Dedifferentiated amniotic fluid mesenchymal stem cell (primary cell): ENCODE data around the gene ADAM19.
A peak's percentile ranks its signal among the peaks of the same experiment; 100 is the strongest.

Source experiments
- DNase-seq: peaks from one replicate; pipeline ENCODE4 v3.0.0-alpha.2; 2016; ENCODE audit errors: extremely low spot score

ADAM19 gene

DNA sequence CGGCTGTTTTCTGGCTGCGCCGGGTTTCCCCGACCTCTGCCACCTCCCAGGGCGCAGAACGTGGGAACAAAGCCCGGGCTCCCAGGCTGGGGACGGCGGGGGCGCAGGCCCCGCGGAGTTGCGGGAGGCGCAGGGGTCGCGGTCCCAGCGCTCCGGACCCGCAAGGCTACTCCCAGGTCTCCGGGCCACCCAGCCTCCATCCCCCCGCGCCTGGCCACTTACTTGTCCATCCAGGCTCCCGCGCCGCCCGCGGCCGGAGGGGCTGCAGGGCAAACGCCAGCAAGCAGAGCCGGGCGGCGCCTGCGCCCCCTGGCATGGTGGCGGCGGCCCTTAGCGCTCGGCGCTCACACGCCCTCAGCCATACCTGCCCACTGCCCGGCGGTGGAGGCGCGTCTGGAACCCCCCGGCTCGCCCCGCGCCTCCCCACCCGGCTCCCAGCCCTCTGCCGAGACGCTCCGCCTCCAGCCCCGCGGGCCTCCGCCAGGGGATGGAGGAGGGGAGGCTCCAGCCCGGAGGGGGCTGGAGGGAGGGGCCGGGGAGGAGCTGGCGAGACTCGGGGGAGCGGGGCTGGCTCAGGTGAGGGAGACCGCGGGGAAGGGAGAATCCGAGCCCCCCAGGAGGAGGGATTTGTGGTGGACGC lies at the start of gene ADAM19:
TSS of gene ADAM19 (minus strand) at position 395 of the 640 bp plus-strand sequence. CDS start at position 316, 79 bp downstream.
- no peak for DNase-seq

DNA sequence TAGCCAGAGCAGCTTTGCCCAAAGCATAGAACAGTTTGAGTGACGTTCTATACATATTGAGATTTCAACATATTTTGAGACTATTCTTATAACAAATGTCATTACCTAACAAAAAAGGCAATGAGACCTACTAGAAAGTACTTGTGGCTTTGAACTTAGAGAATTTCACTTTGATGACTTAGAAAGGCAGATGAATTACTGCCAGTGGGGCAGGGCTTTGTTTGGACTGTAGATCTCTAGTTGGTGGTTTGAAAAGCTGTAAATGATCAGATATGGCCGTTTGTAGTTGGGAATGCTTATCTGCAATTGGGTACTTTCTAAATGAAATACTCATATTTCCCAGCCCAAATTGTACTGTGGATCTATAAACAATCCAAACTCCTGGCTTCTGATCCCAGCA lies 48.6 kb upstream of the ADAM19 start:
- no peak for DNase-seq

DNA sequence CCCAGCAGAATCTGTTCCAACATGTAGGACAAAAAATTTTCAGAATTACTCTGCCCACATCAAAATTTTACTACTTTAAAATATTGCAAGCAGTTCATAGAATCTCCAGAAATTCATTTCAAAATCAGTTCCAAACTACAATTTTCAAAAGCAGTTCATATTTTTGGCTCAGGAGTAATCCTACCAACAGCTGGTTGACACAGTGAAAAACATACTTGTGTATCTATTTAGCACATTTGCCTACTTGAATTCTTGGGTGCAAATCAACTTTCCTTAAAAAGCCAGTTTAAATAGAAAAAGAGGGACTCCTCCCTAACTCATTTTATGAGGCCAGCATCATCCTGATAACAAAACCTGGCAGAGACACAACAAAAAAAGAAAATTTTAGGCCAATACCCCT lies 45.2 kb upstream of the ADAM19 start:
- DNase-seq: no peak

DNA sequence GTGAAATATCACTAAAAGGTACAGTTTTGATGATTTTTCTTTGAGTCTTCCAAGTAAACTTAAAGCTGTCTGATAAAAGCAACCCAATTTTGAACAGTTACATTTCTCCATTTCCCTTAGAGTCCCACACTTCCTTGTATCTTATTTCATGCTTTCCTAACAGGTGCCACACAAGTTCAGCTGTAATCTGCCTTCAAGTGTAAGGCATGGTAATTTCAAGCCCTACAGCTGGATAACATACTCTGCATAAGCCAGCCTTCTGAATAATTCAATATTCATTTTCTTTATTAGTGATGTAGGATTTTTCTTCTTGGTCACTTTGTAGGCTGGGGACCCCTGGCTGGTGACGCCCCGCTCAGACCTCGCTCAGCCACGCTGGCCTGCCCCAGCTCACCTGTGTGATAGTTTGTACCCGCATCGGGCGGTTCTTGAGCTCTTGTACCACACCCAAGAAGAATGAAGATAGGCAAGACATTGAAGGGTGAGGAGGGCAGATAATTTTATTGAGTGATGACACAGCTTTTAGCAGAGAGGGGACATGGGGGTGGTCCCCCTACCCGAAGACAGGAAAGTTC lies 42.7 kb upstream of the ADAM19 start:
- no peak for DNase-seq

DNA sequence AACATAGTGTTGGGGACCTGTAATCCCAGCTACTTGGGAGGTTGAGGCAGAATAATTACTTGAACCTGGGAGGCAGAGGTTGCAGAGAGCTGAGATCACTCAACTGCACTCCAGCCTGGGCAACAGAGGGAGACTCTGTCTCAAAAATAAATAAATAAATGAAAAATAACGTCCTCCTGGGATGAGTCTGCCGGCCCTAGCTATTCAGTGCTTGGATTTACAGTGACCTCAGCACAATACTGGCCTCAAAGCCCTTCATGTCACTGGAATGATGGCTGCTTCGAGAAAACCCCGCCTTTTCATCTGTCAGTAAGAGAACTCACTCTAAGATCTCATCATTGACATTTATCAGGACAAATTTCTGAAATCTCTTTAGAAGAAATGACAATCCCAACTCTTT lies 41.2 kb upstream of the ADAM19 start:
- no peak for DNase-seq

DNA sequence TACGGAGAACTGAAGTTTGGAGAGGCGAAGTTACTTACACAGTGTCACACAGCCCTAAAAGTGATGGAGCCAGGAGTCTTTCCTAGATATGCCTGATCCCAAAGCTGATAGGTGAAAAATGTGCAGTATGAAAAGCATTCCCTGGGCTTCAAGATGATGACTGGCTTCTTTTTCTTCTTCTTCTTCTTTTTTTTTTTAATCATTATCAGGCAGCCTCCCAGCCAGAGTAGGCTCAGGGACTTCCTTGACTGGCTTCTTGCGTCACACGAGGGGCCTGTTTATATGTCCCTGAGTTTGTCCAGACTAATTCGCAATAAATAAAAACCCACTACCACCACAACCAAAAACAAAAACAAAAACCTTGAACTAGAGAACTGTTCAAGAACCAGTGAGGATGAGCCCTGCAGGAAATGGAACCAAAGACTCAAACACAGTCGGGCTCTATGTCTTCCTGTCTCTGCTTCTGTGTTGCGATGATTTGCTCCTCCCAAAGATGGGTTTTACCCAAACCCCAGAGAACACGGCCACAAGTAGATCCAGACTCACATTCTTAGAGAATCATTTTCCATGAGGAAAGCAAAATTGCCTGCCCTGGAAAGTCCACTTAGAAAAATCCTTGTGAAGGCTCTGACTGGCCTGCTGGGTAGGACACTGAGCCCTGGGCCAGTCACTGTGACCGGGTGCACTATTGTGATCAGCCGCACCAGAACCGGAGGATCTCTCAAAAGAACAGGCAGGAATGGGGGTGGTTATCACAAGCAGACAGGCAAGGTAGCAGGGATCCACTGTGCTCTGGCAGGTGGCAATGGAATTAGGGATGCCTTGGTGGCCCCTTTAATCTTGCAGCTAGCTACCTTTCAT lies 38.0 kb upstream of the ADAM19 start:
- DNase-seq: no peak

DNA sequence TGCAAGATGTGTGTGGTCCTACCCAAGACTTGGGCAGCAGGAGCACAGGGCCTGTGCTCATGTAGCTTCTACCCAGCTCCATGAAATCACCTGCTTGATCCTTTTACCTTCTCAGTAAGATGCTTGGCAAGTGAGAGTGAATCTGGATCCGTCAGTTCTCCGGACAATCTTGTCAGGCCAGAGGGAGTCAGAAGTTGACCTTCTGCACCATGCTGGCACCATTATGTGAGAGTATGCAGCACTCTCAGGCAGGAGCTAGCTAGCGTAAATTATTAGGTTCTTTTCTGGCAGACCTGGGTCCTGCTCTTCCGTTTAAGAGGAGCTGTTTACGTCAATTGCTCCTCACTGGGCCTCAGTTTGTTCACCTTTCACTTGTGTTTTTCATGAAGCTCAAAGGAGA lies 37.0 kb upstream of the ADAM19 start:
- no peak for DNase-seq

GRCh38 chr5:157611571-157612476 lies 36.2 kb upstream of the ADAM19 start:
- DNase-seq: no peak

- DNase-seq: no peak
Measured at GRCh38 chr5:157610990-157611389, 35.4 kb upstream of the ADAM19 start.

GRCh38 chr5:157608972-157609565 lies 33.5 kb upstream of the ADAM19 start:
- no peak for DNase-seq

GRCh38 chr5:157607371-157608161 lies 32.0 kb upstream of the ADAM19 start:
- DNase-seq: no peak

- no peak for DNase-seq
Measured at GRCh38 chr5:157606046-157606445, 30.5 kb upstream of the ADAM19 start.

DNA sequence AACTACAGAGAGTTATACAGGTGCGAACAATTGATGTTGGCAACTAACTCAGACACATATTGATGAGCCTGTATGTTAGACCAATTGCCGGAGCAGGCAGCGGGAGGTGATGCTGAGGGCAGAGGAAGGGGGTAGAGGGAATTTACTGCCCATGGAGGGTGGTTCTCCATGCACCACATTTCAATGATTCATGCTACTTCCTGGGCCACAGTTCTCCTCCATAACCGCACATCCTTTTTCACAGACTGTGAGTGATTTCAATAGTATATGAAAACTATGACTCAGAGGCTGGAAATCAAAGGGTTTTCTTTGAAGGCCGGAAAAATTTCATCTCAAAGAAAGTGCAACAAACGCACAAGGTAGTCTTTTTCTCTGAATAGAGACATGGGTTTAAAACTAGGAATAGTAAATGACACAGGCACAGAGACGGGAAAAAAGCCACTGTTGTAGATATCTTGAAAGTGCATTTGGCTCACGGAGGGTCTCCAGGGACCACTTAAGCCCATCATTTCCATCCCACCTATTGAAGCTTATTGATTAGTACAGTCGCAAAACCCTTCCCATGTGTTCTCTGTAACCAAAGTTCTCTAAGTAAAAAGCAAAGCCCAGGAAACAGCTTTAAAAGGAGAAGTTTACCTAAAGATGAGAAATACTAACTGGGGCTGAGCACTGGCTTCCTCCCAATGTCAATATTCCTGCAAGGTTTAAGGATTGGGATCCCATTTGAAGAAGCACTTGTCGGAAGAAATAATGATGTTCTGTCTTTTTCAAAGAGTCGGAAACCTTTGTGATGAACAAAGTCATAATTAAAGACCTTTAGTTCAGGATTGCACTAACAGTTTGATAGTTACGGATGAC lies 28.0 kb upstream of the ADAM19 start:
- DNase-seq: peak; percentile 60

- no peak for DNase-seq
Measured at GRCh38 chr5:157602505-157602904, 26.9 kb upstream of the ADAM19 start.

- no peak for DNase-seq
Measured at GRCh38 chr5:157600252-157600651, 24.7 kb upstream of the ADAM19 start.

GRCh38 chr5:157599565-157599964 lies 24.0 kb upstream of the ADAM19 start:
- no peak for DNase-seq

DNA sequence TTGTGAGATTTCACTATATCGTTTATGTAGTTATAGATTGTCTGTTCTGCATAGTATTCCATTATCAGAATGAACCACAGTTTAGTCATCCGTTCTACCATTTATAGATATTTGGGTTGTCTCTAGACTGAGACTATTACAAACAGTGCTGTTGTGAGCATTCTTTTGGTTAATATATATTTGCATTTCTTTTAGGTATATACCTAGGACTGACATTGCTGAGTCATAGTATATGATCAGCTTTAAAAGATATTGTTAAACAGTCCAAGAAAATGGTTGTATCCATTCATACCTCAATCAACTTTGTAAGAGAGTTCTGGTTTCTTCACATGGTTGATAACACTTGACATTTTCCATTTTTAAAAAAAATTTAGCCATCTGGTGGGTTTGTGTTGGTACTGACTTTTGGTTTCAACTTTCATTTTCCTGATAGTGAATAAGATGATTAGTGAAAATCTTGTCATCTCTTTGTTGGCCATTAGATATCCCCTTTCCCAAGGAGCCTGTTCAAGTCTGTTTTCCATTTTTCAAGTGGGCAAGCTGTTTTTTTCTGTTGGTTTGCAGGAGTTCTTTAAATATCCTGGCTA lies 22.9 kb upstream of the ADAM19 start:
- DNase-seq: no peak

DNA sequence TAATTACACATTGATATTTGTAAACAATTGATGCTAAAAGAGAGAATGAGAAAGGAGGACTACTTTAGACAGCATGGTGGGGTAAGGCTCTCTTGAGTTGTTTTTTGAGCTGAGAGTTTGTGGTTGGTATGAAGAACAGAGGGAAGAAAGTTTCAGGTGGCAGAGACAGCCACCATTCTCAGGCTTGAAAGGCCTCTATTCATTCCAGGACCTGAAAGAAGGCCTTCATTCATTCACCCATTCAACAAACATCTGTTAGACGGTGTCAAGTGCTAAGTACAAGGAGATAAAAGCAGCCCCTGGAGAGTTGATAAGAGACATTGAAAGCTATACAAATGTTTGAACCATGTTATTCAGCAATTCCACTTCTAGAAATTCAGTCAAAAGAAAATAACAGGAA lies 21.7 kb upstream of the ADAM19 start:
- DNase-seq: no peak

DNA sequence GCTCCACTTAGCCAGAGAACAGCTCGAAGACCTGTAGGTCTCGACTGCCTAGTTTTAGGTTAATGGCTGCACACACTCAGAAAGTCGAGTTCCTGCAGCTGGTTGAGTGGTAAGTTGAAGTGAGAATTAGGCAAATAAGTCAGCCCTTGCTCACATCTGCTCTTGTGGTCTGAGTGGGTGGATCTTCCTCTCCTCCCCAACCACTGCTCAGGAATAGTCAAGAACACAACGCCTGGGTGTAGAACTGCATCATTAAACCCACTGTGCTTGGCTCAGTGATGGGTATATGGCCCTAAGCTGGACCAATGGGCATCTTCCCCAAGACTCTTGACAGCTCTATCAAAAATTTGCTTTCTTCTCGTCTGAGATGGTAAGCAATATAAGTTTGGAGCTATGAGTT lies 20.9 kb upstream of the ADAM19 start:
- DNase-seq: no peak
